ENCODE data around the gene TMPRSS11D.

The TMPRSS11D gene
- 0 reads per million in 3 donors for total RNA-seq

- DNase-seq: no peak
- Histone ChIP-seq H3K36me3 (ENCODE audit: control insufficient read depth, insufficient read depth, low read length) (no peaks in the 10 kb centered on the region), H3K4me3 (ENCODE audit: insufficient read depth, low read depth, low read length, poor library complexity, severe bottlenecking) (no peak within 1 kb of the TSS), H3K27me3 (replicated peaks; ENCODE audit: control insufficient read depth, insufficient read depth, low read length, poor library complexity, severe bottlenecking) (no peaks in the 10 kb centered on the region), H3K9me3 (ENCODE audit: control insufficient read depth, low read length) (no peaks in the 10 kb centered on the region), H3K27ac (ENCODE audit: insufficient read depth, low read length, poor library complexity, severe bottlenecking) (no peak within 1 kb of the TSS), H3K4me1 (ENCODE audit: control insufficient read depth, insufficient read depth, low read length, poor library complexity, severe bottlenecking) (no peaks in the 10 kb centered on the region)
Observed at GRCh38 chr4:67883902-67884301, at the start of gene TMPRSS11D. Gene TMPRSS11D, minus strand, starts transcription at chr4:67884002. Its CDS starts 69 bp downstream, at chr4:67883933.

GRCh38 chr4:67933038-67933437, 49.2 kb upstream of the TMPRSS11D start:
- Histone ChIP-seq H3K9me3 (ENCODE audit: control insufficient read depth, low read length) (no peaks in the 10 kb centered on the region), H3K36me3 (ENCODE audit: control insufficient read depth, insufficient read depth, low read length) (no peaks in the 10 kb centered on the region), H3K4me1 (ENCODE audit: control insufficient read depth, insufficient read depth, low read length, poor library complexity, severe bottlenecking) (no peaks in the 10 kb centered on the region), H3K27me3 (replicated peaks; ENCODE audit: control insufficient read depth, insufficient read depth, low read length, poor library complexity, severe bottlenecking) (no peaks in the 10 kb centered on the region), H3K27ac (ENCODE audit: insufficient read depth, low read length, poor library complexity, severe bottlenecking) (no peak overlapping the region), H3K4me3 (ENCODE audit: insufficient read depth, low read depth, low read length, poor library complexity, severe bottlenecking) (no peak overlapping the region)
- DNase-seq: no peak

GRCh38 chr4:67931256-67931655, 47.5 kb upstream of the TMPRSS11D start:
- no peaks in the 10 kb centered on the region for H3K36me3 ChIP-seq (ENCODE audit: control insufficient read depth, insufficient read depth, low read length)
- no peak overlapping the region for H3K4me3 ChIP-seq (ENCODE audit: insufficient read depth, low read depth, low read length, poor library complexity, severe bottlenecking)
- no peak overlapping the region for H3K27ac ChIP-seq (ENCODE audit: insufficient read depth, low read length, poor library complexity, severe bottlenecking)
- H3K4me1 ChIP-seq (ENCODE audit: control insufficient read depth, insufficient read depth, low read length, poor library complexity, severe bottlenecking): no peaks in the 10 kb centered on the region
- no peak for DNase-seq
- no peaks in the 10 kb centered on the region for H3K27me3 ChIP-seq (replicated peaks; ENCODE audit: control insufficient read depth, insufficient read depth, low read length, poor library complexity, severe bottlenecking)
- no peaks in the 10 kb centered on the region for H3K9me3 ChIP-seq (ENCODE audit: control insufficient read depth, low read length)

GRCh38 chr4:67929426-67929825, 45.6 kb upstream of the TMPRSS11D start:
- H3K9me3 ChIP-seq (ENCODE audit: control insufficient read depth, low read length): no peaks in the 10 kb centered on the region
- H3K4me1 ChIP-seq (ENCODE audit: control insufficient read depth, insufficient read depth, low read length, poor library complexity, severe bottlenecking): no peaks in the 10 kb centered on the region
- DNase-seq: no peak
- no peaks in the 10 kb centered on the region for H3K36me3 ChIP-seq (ENCODE audit: control insufficient read depth, insufficient read depth, low read length)
- H3K27me3 ChIP-seq (replicated peaks; ENCODE audit: control insufficient read depth, insufficient read depth, low read length, poor library complexity, severe bottlenecking): no peaks in the 10 kb centered on the region
- no peak overlapping the region for H3K4me3 ChIP-seq (ENCODE audit: insufficient read depth, low read depth, low read length, poor library complexity, severe bottlenecking)
- no peak overlapping the region for H3K27ac ChIP-seq (ENCODE audit: insufficient read depth, low read length, poor library complexity, severe bottlenecking)

GRCh38 chr4:67928546-67928945, 44.7 kb upstream of the TMPRSS11D start:
- Histone ChIP-seq H3K4me3 (ENCODE audit: insufficient read depth, low read depth, low read length, poor library complexity, severe bottlenecking) (no peak overlapping the region), H3K27me3 (replicated peaks; ENCODE audit: control insufficient read depth, insufficient read depth, low read length, poor library complexity, severe bottlenecking) (no peaks in the 10 kb centered on the region), H3K9me3 (ENCODE audit: control insufficient read depth, low read length) (no peaks in the 10 kb centered on the region), H3K36me3 (ENCODE audit: control insufficient read depth, insufficient read depth, low read length) (no peaks in the 10 kb centered on the region), H3K27ac (ENCODE audit: insufficient read depth, low read length, poor library complexity, severe bottlenecking) (no peak overlapping the region), H3K4me1 (ENCODE audit: control insufficient read depth, insufficient read depth, low read length, poor library complexity, severe bottlenecking) (no peaks in the 10 kb centered on the region)
- DNase-seq: no peak

- no peak for DNase-seq
- Histone ChIP-seq H3K4me1 (ENCODE audit: control insufficient read depth, insufficient read depth, low read length, poor library complexity, severe bottlenecking) (no peaks in the 10 kb centered on the region), H3K36me3 (ENCODE audit: control insufficient read depth, insufficient read depth, low read length) (no peaks in the 10 kb centered on the region), H3K27me3 (replicated peaks; ENCODE audit: control insufficient read depth, insufficient read depth, low read length, poor library complexity, severe bottlenecking) (no peaks in the 10 kb centered on the region), H3K4me3 (ENCODE audit: insufficient read depth, low read depth, low read length, poor library complexity, severe bottlenecking) (no peak overlapping the region), H3K9me3 (ENCODE audit: control insufficient read depth, low read length) (no peaks in the 10 kb centered on the region), H3K27ac (ENCODE audit: insufficient read depth, low read length, poor library complexity, severe bottlenecking) (no peak overlapping the region)
Observed at GRCh38 chr4:67927251-67927650, 43.4 kb upstream of the TMPRSS11D start.

- Histone ChIP-seq H3K9me3 (ENCODE audit: control insufficient read depth, low read length) (no peaks in the 10 kb centered on the region), H3K4me3 (ENCODE audit: insufficient read depth, low read depth, low read length, poor library complexity, severe bottlenecking) (no peak overlapping the region), H3K27ac (ENCODE audit: insufficient read depth, low read length, poor library complexity, severe bottlenecking) (no peak overlapping the region), H3K36me3 (ENCODE audit: control insufficient read depth, insufficient read depth, low read length) (no peaks in the 10 kb centered on the region), H3K27me3 (replicated peaks; ENCODE audit: control insufficient read depth, insufficient read depth, low read length, poor library complexity, severe bottlenecking) (no peaks in the 10 kb centered on the region), H3K4me1 (ENCODE audit: control insufficient read depth, insufficient read depth, low read length, poor library complexity, severe bottlenecking) (no peaks in the 10 kb centered on the region)
- no peak for DNase-seq
Observed at GRCh38 chr4:67926485-67926884, 42.7 kb upstream of the TMPRSS11D start.

GRCh38 chr4:67922697-67923096, 38.9 kb upstream of the TMPRSS11D start:
- no peak for DNase-seq
- H3K4me3 ChIP-seq (ENCODE audit: insufficient read depth, low read depth, low read length, poor library complexity, severe bottlenecking): no peak overlapping the region
- no peak overlapping the region for H3K27ac ChIP-seq (ENCODE audit: insufficient read depth, low read length, poor library complexity, severe bottlenecking)
- H3K9me3 ChIP-seq (ENCODE audit: control insufficient read depth, low read length): no peaks in the 10 kb centered on the region
- H3K4me1 ChIP-seq (ENCODE audit: control insufficient read depth, insufficient read depth, low read length, poor library complexity, severe bottlenecking): no peaks in the 10 kb centered on the region
- no peaks in the 10 kb centered on the region for H3K36me3 ChIP-seq (ENCODE audit: control insufficient read depth, insufficient read depth, low read length)
- H3K27me3 ChIP-seq (replicated peaks; ENCODE audit: control insufficient read depth, insufficient read depth, low read length, poor library complexity, severe bottlenecking): no peaks in the 10 kb centered on the region

GRCh38 chr4:67918428-67918827, 34.6 kb upstream of the TMPRSS11D start:
- no peak for DNase-seq
- H3K36me3 ChIP-seq (ENCODE audit: control insufficient read depth, insufficient read depth, low read length): no peaks in the 10 kb centered on the region

GRCh38 chr4:67915400-67915966, 31.7 kb upstream of the TMPRSS11D start:
- no peaks in the 10 kb centered on the region for H3K9me3 ChIP-seq (ENCODE audit: control insufficient read depth, low read length)

More at GRCh38 chr4:67918428-67918827, 34.6 kb upstream of the TMPRSS11D start:
- Histone ChIP-seq H3K27me3 (replicated peaks; ENCODE audit: control insufficient read depth, insufficient read depth, low read length, poor library complexity, severe bottlenecking) (no peaks in the 10 kb centered on the region), H3K4me1 (ENCODE audit: control insufficient read depth, insufficient read depth, low read length, poor library complexity, severe bottlenecking) (no peaks in the 10 kb centered on the region), H3K9me3 (ENCODE audit: control insufficient read depth, low read length) (no peaks in the 10 kb centered on the region), H3K4me3 (ENCODE audit: insufficient read depth, low read depth, low read length, poor library complexity, severe bottlenecking) (no peak overlapping the region), H3K27ac (ENCODE audit: insufficient read depth, low read length, poor library complexity, severe bottlenecking) (no peak overlapping the region)

More at GRCh38 chr4:67915400-67915966, 31.7 kb upstream of the TMPRSS11D start:
- Histone ChIP-seq H3K27ac (ENCODE audit: insufficient read depth, low read length, poor library complexity, severe bottlenecking) (no peak overlapping the region), H3K4me1 (ENCODE audit: control insufficient read depth, insufficient read depth, low read length, poor library complexity, severe bottlenecking) (no peaks in the 10 kb centered on the region), H3K36me3 (ENCODE audit: control insufficient read depth, insufficient read depth, low read length) (no peaks in the 10 kb centered on the region), H3K27me3 (replicated peaks; ENCODE audit: control insufficient read depth, insufficient read depth, low read length, poor library complexity, severe bottlenecking) (no peaks in the 10 kb centered on the region), H3K4me3 (ENCODE audit: insufficient read depth, low read depth, low read length, poor library complexity, severe bottlenecking) (no peak overlapping the region)
- DNase-seq: no peak
